GM21786 (cell line): ENCODE data around the gene HOXD12.

Experiments
- ATAC-seq: cut with Tn5 transposase; IDR thresholded peaks from one replicate; pipeline ENCODE4 v1.9.1; 2021; ENCODE audit not compliant: unreplicated experiment

Gene HOXD12, protein sequence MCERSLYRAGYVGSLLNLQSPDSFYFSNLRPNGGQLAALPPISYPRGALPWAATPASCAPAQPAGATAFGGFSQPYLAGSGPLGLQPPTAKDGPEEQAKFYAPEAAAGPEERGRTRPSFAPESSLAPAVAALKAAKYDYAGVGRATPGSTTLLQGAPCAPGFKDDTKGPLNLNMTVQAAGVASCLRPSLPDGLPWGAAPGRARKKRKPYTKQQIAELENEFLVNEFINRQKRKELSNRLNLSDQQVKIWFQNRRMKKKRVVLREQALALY

DNA sequence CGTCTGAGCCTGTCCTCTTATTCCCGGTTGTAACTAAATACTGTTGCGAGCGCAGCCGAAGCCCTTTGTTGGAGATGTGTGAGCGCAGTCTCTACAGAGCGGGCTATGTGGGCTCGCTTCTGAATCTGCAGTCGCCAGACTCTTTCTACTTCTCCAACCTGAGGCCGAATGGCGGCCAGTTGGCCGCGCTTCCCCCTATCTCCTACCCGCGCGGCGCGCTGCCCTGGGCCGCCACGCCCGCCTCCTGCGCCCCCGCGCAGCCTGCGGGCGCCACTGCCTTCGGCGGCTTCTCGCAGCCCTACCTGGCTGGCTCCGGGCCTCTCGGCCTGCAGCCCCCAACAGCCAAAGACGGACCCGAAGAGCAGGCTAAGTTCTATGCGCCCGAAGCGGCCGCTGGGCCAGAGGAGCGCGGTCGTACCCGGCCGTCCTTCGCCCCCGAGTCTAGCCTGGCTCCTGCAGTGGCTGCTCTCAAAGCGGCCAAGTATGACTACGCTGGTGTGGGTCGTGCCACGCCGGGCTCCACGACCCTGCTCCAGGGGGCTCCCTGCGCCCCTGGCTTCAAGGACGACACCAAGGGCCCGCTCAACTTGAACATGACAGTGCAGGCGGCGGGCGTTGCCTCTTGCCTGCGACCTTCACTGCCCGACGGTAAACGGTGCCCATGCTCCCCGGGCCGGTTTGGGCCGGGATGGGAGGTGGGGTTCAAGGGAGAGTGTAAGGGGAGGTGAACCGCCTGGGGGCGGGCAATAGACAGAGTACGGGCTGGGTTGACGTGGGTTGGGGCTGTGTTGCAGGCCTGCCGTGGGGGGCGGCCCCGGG, at the start of gene HOXD12:
Gene HOXD12 (plus strand): TSS at position 68 of the 819 bp plus-strand sequence. CDS start 7 bp downstream, at position 75.
- no peak for ATAC-seq

DNA sequence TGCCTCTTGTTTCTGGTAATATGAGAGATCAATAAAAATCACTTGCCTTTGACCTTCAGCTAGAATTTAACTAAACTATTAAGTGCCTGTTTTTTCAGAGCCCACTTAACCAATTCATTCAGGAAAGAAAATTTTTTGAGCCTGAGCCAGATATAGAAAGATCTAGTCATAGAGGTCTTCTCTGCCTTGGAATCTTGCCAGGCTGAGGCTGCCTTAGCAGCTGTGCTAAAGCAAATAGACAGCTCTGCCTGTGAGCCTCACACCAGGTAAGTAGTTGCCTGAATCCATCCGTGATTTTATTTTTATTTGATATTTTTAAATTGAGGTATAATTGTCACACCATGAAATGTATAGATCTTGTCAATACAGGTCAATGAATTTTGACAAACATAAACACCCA, 43.2 kb upstream of the HOXD12 start:
- no peak for ATAC-seq

DNA sequence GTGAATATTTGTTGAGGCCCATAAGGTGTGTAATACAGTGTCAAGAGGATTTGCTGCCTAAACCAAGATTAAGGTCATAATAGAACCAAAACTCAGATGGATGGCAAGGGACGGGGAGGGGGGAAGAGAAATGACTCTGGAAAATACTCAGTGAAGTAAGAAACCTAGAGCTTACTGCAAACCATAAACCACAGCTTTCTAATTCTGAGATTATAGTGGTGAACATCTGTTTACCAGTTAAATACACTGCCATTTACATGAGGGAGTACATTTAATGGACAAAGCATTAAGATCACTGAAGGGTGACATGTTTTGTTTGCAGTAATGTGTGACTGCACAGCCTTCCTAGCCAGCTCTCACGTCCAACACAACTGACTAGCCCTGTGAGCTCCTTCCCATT, 35.6 kb upstream of the HOXD12 start:
- ATAC-seq, result no peak

DNA sequence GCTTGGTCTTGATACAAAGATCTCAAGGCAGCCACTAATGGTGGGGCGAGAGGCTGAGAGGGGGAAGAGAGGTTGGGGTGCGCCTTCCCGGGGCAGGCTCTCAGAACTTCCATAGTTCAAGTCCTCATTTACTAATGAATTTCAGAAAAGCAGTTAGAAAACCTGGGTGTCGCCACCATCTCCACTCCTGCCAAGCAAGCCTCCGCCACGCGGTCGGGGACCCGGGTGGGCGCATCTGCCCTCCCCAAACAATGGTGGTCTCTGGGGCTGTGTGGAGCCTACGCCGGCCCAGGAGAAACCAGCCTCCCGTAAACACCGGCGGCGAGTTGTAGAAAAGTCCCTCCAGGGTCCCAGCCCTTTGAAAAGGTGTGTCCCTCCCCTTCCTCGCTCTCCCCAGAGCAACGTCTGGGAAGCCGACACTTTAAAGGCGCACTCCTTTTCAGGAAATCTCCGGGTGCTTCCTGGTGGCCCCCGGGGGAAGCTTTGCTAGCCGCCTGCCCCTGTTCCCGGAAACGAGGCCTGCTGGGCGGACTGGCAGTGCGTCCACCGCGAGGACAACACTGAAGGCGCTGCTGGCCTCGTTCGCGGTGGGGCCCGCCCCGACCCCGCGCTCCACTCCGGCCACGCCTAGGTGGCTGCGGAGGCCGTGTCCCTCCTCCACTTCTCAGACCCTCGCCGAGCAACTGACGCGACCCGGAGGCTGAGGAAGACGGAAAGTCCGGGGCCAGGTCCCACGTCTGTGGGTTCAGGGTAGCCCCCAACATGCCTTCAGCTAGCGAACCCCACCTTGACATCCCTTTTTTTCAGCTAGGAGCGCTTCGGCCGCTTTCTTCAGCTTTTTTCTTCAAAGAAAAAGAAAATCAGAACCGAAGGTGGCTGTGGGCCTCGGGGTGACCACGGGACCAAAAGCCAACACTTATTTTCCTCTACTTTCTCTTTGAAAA, 32.7 kb upstream of the HOXD12 start:
- no peak for ATAC-seq

DNA sequence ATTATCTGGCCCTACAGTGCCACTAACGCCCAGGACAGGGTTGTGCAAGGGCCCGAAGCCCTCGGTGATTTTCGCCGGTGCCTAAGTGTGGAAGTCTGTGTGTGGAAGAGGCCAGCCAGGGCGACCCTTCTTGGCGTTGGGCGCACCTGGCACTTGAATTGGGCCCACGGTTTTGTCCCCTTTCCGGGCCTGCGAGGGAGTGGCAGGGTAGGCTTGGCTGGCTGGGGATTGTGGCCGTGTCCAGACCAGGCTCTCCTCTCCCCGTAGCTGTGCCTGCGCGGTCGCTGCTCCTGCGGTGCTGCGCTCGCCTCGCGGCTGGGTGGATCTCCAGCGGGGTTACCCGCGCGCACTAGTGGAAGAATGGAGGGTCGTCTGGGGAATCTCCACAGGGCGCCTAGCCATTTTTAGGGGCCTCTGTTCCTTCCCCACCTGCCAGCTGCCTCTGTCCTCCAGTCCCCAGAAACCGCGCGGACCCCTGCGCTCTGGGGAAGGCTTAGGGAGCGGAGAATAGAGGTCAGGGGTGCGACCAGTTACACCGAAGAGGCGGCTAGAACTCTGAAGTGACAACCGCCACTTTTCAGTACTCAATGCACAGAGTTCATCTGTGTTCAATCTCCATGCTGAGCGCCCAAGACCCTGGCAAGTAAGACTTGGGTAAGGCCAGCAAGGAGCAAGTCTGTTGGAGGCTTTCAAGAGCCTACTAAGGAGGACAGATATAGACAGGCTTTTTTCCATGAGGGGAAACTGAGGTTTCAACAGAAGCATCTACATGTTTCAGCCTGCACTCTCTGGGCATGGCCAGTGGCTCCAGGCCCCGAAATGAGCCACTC, 31.8 kb upstream of the HOXD12 start:
- no peak for ATAC-seq

DNA sequence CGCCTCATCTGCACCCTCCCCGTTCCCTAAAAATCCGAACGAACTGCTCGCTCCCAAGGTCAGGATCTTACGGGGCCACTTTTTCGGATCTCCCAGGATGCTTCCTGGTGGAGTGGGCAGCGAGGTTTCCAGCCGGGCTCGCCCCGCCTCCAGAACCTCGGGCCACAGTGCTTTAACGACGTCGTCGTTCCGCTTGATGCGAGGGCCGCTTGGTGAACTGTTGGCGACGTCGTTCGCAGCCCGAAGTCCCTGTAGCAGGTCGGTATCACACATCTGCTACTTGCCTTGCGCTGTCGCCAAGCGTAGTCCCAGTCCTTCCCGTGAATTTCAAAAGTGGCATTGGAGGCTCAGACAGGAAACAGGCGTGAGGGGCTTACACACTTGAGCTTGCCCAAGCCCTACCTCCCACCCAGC, 31.2 kb upstream of the HOXD12 start:
- ATAC-seq, result no peak

DNA sequence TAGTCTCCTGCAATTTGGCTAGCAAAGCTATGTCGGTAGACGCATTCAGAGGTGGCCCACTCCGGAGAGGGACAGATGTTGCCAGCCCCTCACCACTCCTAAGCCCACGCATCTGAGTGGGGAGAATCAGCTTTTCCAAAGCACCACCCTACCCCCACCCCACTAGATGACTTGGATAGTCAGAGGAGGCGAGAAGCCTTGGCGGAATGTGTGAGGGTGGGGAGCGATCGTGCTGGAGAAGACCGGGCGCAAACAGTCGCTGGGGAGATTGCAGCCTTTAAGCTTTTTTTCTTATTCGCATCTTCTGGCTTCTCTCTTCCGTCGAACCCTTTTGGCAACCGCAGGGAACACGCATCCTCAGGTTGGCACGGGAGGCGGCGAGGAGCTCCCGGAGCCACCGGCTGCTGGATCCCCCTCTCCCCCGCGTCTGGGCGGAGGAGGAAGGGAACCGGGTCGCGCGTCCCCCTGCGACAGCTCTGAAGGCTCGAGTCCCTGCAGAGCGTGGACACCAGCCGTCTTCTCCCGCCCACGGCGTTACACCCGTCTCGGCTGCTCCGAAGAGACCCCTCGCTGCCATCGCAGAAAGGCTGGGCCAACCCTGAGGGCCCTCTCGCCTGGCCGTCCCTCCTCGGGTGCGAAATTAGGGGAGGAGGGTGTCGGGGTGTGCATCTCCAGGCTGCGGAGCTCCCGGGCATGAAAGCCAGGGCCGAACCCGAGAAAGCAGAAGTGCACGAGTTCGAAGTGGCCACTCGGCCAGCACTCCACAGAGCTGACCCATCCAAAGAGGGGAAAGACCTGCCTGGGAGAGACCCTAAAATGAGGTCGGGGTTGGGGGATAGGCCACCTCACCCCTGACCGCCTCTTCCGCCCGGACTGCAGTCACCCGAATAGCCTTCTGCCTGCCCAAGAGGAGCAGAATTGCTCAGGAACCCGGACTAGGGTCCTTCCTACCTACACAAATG, 28.0 kb upstream of the HOXD12 start:
- no peak for ATAC-seq

DNA sequence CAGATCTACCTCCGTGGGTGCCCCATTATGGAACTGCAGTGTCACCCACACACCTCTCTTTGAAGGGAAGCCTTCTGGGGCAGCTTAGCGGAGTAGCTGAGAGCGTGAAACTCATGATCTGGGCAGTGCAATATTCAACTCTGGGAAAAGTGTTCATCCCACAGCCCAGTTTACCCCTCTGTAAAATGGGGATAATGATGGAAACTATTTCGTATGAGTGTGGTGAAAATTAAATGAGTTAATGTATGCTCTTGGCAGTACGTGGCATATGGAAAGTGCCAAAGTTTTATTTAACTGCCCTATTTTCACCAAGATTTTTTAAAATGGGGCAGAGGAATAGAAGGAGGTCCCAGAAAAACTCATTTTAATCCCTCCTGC, 27.3 kb upstream of the HOXD12 start:
- no peak for ATAC-seq

DNA sequence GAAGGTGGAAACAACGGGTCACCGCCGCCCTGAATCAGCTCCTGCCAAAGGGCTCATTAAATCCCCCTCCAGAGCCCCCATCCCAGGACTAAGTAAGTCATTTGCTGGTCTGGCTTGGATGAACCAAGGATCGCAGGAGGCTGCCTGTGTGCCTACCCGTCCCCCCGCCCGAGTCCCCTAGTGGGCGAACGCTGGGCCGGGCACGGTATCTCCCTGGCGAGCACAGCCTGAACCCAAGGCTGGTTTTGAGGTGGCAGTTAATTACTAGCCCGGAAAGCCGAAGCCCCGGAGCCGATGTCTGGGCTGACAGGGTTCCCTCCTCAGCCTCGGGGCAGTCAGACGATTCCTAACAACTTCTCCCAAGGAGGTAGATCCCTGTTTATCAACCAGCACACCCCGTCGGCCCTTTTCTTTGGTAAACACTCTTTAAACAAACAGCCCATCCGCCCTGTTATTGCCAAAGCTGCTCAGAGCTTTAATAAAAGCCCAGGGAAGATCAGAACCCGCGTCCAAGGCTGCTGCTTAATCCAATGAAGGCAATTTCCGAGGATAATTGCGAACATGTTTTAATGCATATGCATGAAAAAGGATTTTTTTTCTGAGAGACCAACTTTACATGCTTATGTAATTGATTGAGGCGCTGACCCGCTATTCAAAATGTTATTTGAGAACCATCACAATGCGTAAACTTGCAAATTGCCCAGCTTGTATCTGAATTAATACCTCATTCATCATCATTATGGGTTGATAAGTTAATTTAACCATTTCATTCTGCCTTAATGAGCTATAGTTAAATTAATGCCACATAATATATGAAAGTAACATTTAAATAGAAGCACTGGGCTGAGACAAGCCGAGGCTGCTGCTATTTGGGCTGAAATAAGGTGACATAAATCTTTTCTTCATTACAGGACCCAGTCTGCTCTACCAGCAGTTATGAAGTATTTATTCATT, 26.4 kb upstream of the HOXD12 start:
- no peak for ATAC-seq

DNA sequence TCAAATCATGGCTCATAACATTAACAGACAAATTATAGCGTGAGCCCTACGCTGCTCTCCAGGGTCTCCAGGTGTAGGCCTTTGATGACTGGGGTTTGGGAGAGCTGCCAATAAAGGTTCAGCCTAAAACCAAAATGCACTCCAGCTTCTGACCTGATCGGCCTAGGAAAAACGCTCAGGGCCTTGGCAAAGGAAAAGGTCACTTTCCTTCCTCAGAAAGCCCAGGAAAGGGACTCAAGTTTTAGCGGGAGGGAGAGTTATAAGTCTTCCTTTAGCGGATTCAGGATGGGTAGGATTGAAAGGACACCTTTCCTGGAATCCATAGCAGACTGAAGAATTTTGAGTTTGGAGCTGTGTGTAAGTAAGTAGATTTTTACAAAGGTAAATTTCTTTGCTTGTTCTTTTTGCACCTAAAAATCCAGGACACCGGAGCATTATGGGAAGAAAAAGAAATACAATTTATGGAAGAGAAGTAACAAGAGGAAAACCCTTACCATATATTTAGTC, 24.6 kb upstream of the HOXD12 start:
- no peak for ATAC-seq

DNA sequence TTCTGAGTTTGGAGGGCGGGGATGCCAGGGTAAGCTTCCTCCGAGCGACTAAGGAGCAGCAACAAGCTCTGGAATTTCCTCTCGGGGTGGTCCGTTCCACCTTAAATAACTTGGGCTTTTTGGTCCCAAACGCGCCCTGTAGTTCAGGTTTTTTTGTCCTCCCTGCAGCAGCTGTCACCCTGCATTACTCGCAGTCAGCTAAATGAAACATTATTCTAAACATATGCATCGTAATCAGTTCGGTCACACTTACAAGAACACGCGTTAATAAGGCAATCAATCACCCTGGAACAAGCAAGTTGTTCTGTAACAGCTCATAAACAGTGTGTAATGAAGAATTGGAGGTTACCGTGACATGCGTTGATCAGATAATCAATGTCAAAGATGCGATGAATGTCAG, 24.1 kb upstream of the HOXD12 start:
- ATAC-seq, result no peak

DNA sequence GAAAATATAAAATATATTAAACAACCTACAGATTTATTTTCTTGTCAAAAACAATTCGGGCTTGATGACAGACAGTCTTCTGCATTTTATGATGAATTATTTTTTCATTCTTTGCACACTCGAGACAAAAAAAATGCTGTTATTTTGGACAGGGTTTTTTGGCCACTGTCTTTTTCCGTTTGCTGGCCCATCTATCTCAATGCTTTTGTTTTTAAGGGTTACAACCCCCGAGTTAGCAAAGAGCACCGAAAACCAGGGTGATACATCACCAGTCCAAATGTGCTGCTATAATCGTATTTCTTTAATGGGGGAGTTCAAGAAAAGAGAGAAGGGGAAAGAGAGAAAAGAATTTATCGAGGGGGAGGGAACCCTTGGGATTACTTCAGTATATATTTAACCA, 23.5 kb upstream of the HOXD12 start:
- ATAC-seq, result no peak

DNA sequence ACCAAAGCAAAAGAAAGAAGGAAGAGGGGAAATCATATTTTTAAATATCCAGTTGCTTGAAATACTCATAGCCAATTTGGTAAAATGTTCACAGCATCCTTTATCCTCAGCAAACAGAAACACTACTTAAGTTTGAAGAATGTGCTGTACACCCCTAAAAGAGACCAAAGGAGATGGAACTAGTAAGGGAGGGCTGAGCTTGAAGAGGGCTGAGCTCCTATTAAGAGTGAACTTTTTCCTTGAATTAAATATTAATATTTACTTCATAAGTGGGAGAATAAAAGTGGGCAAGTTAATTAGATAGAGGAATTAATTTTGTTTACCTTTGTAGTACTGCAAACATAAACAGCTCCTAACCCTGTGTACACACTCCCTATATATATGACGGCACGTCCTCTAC, 22.8 kb upstream of the HOXD12 start:
- no peak for ATAC-seq

DNA sequence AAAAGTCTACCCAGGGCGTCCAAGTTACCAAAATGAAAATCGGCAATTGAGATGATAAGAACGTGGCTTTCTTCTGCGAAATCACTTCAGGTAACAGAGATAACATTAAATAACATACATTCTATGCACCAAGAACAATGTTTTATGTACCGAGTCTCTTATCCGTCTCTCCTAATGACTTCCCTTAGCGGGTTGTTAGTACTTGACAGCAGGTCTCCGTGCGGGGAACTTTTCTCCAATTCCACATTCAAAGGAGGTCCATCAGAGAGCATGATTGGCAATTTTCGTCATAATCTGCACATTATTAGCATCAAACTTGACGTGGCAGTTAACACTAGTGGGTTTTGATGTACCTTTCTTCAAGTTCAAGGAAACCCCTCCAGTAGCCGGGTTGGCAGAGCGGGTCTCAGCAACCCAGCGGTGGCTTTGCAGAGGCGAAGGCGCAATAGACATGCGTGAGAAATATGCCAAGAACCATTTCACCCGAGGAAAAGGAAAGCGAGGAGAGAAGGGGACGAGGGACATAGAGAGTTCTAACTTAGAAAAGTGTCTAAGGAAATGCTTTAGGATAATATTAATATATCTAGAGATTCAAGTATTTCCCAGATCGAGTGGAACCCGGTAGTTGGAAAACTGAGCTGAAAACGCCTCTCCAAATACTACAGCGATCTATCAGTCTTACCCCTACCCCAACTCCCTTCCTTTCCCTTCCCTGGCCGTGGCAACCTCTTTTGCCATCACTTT, 20.9 kb upstream of the HOXD12 start:
- no peak for ATAC-seq

DNA sequence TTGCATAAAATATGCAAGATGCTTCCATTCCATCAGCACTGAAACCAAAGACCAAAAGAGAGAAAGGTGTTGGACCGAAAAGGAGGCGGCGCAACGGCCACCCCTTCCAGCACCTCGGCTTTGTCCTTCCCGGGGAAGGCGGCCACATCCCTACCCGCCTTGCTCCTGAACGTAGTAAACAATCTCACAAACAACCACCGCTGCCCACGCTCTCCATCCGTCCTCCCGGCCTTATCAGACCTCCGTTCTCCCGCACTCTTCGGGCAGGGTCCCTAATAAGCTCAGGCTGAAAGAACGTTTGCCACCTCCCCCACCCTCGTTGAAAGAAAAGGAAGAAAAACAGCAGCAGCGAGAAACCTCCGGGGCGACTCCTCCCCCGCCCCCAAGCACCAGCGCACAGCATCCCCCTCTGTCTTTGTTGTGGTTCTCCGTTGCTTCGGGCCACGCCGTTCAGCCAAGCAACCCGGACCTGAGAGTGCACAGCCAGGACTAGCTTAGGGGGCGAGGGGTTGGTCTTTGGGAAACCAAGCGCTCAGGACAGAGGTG, 20.2 kb upstream of the HOXD12 start:
- no peak for ATAC-seq

DNA sequence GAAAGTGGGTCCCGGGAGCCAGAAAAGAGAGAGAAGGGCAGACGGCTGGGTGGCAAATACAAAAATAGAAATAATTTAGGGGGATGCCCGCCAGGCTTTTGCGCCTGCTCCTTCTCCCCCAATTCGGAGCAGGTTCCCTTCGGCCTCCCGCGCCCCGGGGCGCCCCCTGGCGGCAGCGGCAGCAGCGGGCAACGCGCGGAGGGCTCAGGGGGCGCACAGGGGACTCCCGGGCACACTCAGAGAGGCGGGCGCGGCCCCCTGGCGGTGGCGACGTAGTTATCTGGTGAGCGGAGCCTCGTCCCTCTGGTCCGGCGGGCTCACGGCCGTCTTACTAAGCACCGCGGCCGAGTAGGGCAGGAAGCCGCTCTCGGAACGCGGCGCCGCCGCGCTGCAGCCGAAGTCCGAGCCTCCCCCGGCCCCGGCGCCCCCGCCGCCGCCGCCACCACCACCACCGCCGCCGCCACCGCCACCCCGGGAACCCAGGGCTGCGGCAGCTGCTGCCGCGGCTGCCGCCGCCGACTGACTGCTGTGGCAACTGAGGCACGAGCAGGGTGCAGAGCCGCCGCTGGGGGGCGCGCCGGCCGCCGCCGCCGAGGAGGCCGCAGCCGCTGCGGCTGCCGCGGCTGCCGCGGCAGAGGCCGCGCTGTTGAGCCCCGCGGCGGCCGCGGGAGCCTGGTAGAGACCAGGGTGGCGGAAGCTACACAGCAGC, 19.6 kb upstream of the HOXD12 start:
- ATAC-seq, result no peak
